Fibroblast of lung (primary cell): ENCODE measurements around the gene DRG2. TPM values are rescaled to one million over a fixed set of nuclear protein-coding genes. Genes with fewer than 3 reads are reported as not detected.

Source experiments
- DNase-seq, 2 donors: peaks; one replicate each; pipeline versions ENCODE4 v3.0.0 to v3.0.0-alpha.2; 2010; ENCODE audit warnings: low read depth in 2 of 2
- H2AFZ ChIP-seq: 2 replicates; pipeline ENCODE4 v1.5.1; 2012; ENCODE audit warnings: low read length, control low read depth, inconsistent platforms
- H3K27ac ChIP-seq: 2 replicates; pipeline ENCODE4 v1.5.1; 2011; ENCODE audit warnings: low read length, control low read depth; ENCODE audit not compliant: insufficient read depth
- H3K27me3 ChIP-seq: 2 replicates; pipeline ENCODE4 v1.5.1; 2011; ENCODE audit warnings: mild to moderate bottlenecking, low read length; ENCODE audit not compliant: control insufficient read depth, insufficient read depth
- H3K36me3 ChIP-seq: 2 replicates; pipeline ENCODE4 v1.5.1; 2011; ENCODE audit warnings: low read length; ENCODE audit not compliant: control insufficient read depth, insufficient read depth
- H3K4me1 ChIP-seq: 2 replicates; pipeline ENCODE4 v1.5.1; 2011; ENCODE audit warnings: low read length; ENCODE audit not compliant: control insufficient read depth, insufficient read depth; ENCODE audit errors: extremely low read depth
- H3K4me2 ChIP-seq: 2 replicates; pipeline ENCODE4 v1.5.1; 2011; ENCODE audit warnings: low read length, control low read depth; ENCODE audit not compliant: insufficient read depth; ENCODE audit errors: extremely low read depth
- H3K4me3 ChIP-seq, 4 experiments: fragments of 200-600 bp in 1 of 4; sonication (generic) in 1 of 4; replicated peaks in 1 of 4; 2 replicates each; pipeline ENCODE4 v1.5.1; 2011 to 2016; ENCODE audit warnings: low read length in 4 of 4, low read depth in 3 of 4, mild to moderate bottlenecking in 3 of 4, control low read depth in 2 of 4, inconsistent platforms in 1 of 4, mixed read lengths in 1 of 4; ENCODE audit not compliant: insufficient read depth in 1 of 4; ENCODE audit errors: control extremely low read depth in 1 of 4
- H3K79me2 ChIP-seq: 2 replicates; pipeline ENCODE4 v1.5.1; 2012; ENCODE audit warnings: mild to moderate bottlenecking, low read length, inconsistent platforms; ENCODE audit not compliant: control insufficient read depth, insufficient read depth
- H3K9ac ChIP-seq: 2 replicates; pipeline ENCODE4 v1.5.1; 2011; ENCODE audit warnings: mild to moderate bottlenecking, low read length, control low read depth; ENCODE audit not compliant: insufficient read depth
- H3K9me3 ChIP-seq: 2 replicates; pipeline ENCODE4 v1.5.1; 2012; ENCODE audit warnings: low read depth, low read length; ENCODE audit not compliant: control insufficient read depth, insufficient read depth
- H4K20me1 ChIP-seq: 2 replicates; pipeline ENCODE4 v1.5.1; 2011; ENCODE audit warnings: low read length; ENCODE audit not compliant: control insufficient read depth, insufficient read depth; ENCODE audit errors: extremely low read depth
- EZH2 ChIP-seq: IDR thresholded peaks from 2 replicates; pipeline ENCODE4 v1.5.1; 2012; ENCODE audit warnings: low read length, control low read depth, mild to moderate bottlenecking; ENCODE audit errors: missing control alignments
- polyA plus RNA-seq, 2 donors: library from polyadenylated mRNA; depleted of rRNA in 1 of 2; stranded (reverse) in 1 of 2; unstranded in 1 of 2; fragments of >200 nt; gene quantifications; 2 replicates each; pipeline ENCODE4 v1.2.1, GENCODE V29; 2011 to 2012; ENCODE audit warnings: missing spikeins in 1 of 2
- total RNA-seq: library from RNA; depleted of rRNA; stranded (reverse); fragments of >200 nt; gene quantifications from 2 replicates; pipeline ENCODE4 v1.2.1, GENCODE V29; 2014
- TF ChIP-seq, protein P1 (sequence below), 2 donors: IDR thresholded peaks in 1 of 2; conservative IDR thresholded peaks in 1 of 2; 1 replicate in 1 of 2; 2 replicates in 1 of 2; pipeline ENCODE4 v1.5.1; 2011 to 2012; ENCODE audit warnings: low read length in 2 of 2, control low read depth in 1 of 2, inconsistent platforms in 1 of 2, low read depth in 1 of 2, mild to moderate bottlenecking in 1 of 2

The DRG2 gene
- total and polyA plus RNA-seq, 2 donors (not counting 1 experiment from before 2014, with no cell fraction given), result 26.7 to 30.1 TPM

DNA sequence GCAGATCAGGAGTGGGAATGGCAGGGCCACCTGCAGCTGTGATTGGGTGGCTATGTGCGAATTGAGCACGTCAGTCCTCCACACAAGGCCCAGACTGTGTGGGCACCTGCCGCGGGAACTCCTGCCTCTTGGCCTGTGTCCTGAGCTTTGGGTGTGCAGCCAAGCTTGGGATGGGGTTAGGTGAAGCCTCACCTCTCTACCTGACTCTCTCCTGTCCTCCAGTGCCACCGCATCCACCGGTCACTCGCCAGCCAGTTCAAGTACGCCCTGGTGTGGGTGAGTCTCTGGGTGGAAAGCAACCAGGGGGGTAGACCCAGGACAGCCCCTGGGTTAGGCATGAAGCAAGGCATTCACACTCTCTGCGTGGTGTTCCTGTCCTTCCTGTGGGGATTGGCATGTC lies 18.5 kb downstream of the DRG2 start:
- H4K20me1 ChIP-seq, result no peaks in the 10 kb centered on the region
- H3K27me3 ChIP-seq, result peaks cover 4% of the 10 kb centered on the region
- no peak overlapping the region for H3K27ac ChIP-seq
- H3K9ac ChIP-seq, result no peak overlapping the region
- H3K4me1 ChIP-seq, result no peaks in the 10 kb centered on the region
- H3K79me2 ChIP-seq, result no peaks in the 10 kb centered on the region
- DNase-seq, result no peak
- H3K4me2 ChIP-seq, result no peak overlapping the region
- H3K4me3 ChIP-seq, result no peak overlapping the region
- peaks cover 10% of the 10 kb centered on the region for H3K36me3 ChIP-seq
- H2AFZ ChIP-seq, result no peak overlapping the region
- TF ChIP-seq EZH2, result no peak
- TF ChIP-seq, protein P1, sequence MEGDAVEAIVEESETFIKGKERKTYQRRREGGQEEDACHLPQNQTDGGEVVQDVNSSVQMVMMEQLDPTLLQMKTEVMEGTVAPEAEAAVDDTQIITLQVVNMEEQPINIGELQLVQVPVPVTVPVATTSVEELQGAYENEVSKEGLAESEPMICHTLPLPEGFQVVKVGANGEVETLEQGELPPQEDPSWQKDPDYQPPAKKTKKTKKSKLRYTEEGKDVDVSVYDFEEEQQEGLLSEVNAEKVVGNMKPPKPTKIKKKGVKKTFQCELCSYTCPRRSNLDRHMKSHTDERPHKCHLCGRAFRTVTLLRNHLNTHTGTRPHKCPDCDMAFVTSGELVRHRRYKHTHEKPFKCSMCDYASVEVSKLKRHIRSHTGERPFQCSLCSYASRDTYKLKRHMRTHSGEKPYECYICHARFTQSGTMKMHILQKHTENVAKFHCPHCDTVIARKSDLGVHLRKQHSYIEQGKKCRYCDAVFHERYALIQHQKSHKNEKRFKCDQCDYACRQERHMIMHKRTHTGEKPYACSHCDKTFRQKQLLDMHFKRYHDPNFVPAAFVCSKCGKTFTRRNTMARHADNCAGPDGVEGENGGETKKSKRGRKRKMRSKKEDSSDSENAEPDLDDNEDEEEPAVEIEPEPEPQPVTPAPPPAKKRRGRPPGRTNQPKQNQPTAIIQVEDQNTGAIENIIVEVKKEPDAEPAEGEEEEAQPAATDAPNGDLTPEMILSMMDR (conservative IDR thresholded peaks at IDR 0.05 in 1 of 2, IDR thresholded peaks at IDR 0.05 in 1 of 2; ENCODE audit: low read depth in 1 of 2, low read length in 2 of 2), result no peak
- no peaks in the 10 kb centered on the region for H3K9me3 ChIP-seq

DNA sequence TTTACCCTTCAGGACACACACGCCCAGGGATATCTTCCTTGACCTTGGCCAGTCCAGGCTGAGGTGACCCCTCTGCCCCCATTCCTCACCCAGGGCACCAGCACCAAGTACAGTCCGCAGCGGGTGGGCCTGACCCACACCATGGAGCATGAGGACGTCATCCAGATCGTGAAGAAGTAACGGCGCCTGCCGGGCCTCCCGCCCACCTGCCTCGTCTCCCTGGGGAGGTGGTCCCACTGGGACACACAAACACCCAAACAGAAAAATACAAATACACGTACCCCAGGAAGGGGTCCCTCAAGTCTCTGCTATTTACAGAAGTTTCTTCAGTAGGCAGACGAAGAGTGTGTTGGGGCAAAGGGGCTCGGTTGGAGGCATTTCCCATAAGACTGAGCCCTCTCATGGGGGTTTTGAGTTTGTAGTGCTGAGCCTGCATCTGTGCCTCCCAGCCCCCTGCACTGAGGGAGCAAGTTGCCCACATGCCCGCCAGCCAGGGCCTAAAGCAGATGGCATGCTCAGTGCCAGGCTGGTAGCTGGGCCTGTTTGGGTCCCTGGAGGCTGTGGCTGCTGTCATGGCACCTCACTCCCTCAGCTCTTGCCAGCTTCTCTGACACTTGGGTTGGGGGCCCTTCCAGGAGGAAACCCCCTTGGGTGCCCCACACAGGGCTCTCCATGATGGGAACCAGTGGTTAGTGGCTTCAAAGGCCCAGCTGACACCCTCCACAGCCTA lies 19.5 kb downstream of the DRG2 start:
- Histone ChIP-seq H4K20me1 (no peaks in the 10 kb centered on the region), H3K27me3 (peaks cover 4% of the 10 kb centered on the region), H3K79me2 (no peaks in the 10 kb centered on the region), H3K27ac (no peak overlapping the region), H3K9ac (no peak overlapping the region), H3K4me3 (no peak overlapping the region), H2AFZ (no peak overlapping the region), H3K4me2 (no peak overlapping the region), H3K36me3 (peaks cover 8% of the 10 kb centered on the region), H3K4me1 (no peaks in the 10 kb centered on the region), H3K9me3 (no peaks in the 10 kb centered on the region)
- no peak for DNase-seq
- TF ChIP-seq, protein P1 (conservative IDR thresholded peaks at IDR 0.05 in 1 of 2, IDR thresholded peaks at IDR 0.05 in 1 of 2; ENCODE audit: low read depth in 1 of 2, low read length in 2 of 2), result no peak
- TF ChIP-seq EZH2, result no peak

DNA sequence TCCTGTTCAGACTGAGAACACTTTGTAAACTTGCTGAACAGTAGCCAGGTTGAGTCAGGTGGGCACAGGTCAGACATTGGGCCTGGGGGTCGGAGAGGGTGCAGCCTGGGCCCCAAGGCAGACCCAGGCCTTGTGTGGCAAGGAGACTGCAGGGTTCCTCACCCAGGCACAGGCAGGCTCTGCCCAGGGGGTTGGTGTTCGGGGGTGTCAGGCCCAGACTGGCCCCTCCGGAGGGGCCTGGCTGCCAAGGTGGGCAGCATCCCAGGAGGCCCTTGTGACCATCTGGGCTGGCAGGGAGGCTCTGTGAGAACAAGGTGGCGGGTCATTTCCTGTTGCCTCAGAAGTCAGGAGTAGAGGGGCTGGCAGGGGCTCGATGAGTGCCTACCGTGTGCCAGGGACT lies 20.2 kb downstream of the DRG2 start:
- no peaks in the 10 kb centered on the region for H4K20me1 ChIP-seq
- no peak for TF ChIP-seq EZH2
- TF ChIP-seq, protein P1 (conservative IDR thresholded peaks at IDR 0.05 in 1 of 2, IDR thresholded peaks at IDR 0.05 in 1 of 2; ENCODE audit: low read depth in 1 of 2, low read length in 2 of 2), result no peak

More for the DNA sequence above, 20.2 kb downstream of the DRG2 start:
- Histone ChIP-seq H3K79me2 (no peaks in the 10 kb centered on the region), H3K9ac (no peak overlapping the region), H3K36me3 (peaks cover 8% of the 10 kb centered on the region), H3K9me3 (no peaks in the 10 kb centered on the region), H3K27me3 (peaks cover 4% of the 10 kb centered on the region), H3K4me3 (no peak overlapping the region), H2AFZ (no peak overlapping the region), H3K4me1 (no peaks in the 10 kb centered on the region), H3K4me2 (no peak overlapping the region), H3K27ac (no peak overlapping the region)
- no peak for DNase-seq
